KG1 (cell line): ENCODE data around the gene PROC.
A peak's percentile ranks its signal among the peaks of the same experiment; 100 is the strongest.

Experiments
- DNase-seq: peaks from one replicate; lab custom pipeline; 2025; lab: John Stamatoyannopoulos, UW

Gene PROC

DNA sequence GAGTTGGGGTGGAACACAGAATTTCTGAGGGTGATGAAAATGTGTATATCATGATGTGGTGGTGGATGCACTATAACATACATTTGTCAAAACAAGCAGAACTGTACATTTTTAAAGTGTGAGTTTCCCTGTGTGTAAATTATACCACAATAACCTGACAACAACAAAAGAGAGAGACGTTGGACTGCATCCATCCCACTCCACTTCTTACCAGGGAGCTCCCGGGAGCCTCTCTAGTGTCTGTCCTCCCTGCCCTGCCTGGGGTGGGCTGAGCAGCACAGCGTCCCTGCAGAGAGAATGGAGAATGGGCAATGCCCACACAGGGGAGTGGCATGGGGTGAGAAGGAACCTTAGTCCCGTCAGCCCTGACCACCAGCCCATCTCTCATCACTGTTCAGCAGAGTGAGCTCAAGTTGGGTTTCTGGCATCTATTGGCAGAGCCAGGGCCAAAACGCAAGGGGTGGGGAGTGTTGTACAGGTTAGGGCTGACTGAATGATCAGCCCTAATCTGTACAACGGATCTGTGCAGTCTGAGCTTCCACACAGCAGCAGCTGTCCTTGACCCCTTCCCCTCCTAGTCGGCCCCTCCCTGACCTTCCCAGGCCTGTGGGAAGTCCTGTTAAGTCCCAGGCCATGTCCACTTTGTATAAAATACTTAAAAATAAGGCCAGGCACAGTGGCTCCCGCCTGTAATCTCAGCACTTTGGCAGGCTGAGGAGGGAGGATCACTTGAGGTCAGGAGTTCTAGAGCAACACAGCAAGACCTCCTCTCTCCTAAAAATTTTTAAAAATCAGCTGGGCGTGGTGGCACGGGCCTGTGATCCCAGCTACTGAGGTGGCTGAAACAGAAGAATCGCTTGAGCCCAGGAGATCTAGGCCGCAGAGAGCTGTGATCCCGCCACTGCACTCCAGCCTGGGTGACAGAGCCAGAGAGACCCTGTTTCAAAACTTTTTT lies 3.3 kb upstream of the PROC start:
- DNase-seq, result no peak

DNA sequence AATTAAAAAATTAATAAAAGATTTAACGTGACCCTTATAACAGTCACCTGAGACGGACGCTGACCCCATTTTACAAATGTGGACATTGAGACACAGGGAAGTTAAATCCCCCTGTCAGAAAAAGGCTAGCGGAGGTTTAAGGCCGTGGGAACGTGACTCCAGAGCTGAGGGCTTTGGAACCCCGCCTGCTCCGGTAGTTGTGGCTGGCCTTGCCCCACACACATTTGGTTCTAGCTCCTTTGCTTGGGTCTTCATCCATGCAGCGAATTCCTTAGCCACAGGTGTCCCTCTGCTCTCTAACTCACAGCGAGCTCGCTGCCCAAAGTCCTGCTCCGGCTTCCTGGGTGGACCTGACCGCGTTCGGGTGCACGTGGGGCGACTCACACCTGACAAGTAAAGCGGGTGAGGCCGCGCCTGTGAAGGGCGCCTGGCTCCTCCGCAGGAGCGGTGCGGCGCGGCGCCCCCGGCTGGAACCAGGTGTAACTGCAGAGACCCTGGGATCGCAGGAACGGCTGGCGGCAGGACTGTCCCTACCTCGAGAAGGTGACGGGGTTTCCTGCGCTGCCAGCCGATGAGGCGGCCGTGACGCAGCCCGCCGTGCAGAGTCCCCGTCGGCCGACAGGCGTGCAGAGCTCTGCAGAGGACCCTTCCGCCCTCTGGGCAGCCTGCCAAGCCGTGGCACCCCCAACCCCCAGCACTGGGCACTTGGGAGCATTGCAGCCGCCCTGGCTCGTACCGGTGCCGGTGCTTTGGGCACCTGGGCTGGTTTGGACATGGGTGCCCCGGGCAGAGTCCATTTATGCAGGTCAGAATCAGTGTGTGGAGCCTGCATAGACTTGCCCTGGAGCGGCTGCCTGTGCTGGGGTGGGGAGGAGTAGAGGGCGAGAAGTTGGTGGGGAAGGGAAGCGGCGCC lies 2.4 kb upstream of the PROC start:
- DNase-seq, result peak; percentile 39

DNA sequence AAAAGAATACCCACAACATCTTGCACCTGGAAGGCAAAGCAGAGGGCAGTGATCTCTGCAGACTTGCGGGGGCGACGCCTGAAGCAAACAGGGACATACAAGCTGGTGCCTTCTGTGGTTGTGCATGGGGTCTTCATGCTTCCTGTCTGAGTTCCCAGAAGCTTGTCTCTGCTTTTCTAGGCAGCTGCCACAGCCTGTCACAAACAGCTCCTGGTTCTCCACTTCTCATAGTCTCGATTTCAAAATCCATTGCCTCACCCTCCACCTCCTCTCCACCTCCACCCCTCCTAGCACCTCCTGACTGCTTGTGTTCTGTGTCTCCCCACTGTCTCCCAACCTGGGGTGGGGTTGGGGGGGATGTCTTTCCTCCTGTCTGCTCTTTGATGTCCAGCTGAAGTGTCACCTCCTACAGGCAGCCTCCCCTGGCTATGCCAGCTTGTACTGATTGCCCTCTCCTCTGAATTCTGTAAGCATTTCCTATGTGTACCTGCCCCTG lies 1.7 kb upstream of the PROC start:
- peak; percentile 31 for DNase-seq

DNA sequence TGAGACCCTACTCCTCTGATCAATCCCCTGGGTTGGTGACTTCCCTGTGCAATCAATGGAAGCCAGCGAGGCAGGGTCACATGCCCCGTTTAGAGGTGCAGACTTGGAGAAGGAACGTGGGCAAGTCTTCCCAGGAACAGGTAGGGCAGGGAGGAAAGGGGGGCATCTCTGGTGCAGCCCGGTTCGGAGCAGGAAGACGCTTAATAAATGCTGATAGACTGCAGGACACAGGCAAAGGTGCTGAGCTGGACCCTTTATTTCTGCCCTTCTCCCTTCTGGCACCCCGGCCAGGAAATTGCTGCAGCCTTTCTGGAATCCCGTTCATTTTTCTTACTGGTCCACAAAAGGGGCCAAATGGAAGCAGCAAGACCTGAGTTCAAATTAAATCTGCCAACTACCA lies 821 bp upstream of the PROC start:
- DNase-seq, result no peak

DNA sequence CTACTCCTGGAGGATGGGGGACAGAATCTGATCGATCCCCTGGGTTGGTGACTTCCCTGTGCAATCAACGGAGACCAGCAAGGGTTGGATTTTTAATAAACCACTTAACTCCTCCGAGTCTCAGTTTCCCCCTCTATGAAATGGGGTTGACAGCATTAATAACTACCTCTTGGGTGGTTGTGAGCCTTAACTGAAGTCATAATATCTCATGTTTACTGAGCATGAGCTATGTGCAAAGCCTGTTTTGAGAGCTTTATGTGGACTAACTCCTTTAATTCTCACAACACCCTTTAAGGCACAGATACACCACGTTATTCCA lies 844 bp downstream of the PROC start:
- DNase-seq, result no peak

DNA sequence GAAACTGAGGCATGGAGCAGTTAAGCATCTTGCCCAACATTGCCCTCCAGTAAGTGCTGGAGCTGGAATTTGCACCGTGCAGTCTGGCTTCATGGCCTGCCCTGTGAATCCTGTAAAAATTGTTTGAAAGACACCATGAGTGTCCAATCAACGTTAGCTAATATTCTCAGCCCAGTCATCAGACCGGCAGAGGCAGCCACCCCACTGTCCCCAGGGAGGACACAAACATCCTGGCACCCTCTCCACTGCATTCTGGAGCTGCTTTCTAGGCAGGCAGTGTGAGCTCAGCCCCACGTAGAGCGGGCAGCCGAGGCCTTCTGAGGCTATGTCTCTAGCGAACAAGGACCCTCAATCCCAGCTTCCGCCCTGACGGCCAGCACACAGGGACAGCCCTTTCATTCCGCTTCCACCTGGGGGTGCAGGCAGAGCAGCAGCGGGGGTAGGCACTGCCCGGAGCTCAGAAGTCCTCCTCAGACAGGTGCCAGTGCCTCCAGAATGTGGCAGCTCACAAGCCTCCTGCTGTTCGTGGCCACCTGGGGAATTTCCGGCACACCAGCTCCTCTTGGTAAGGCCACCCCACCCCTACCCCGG lies 1.3 kb downstream of the PROC start:
- DNase-seq, result no peak

DNA sequence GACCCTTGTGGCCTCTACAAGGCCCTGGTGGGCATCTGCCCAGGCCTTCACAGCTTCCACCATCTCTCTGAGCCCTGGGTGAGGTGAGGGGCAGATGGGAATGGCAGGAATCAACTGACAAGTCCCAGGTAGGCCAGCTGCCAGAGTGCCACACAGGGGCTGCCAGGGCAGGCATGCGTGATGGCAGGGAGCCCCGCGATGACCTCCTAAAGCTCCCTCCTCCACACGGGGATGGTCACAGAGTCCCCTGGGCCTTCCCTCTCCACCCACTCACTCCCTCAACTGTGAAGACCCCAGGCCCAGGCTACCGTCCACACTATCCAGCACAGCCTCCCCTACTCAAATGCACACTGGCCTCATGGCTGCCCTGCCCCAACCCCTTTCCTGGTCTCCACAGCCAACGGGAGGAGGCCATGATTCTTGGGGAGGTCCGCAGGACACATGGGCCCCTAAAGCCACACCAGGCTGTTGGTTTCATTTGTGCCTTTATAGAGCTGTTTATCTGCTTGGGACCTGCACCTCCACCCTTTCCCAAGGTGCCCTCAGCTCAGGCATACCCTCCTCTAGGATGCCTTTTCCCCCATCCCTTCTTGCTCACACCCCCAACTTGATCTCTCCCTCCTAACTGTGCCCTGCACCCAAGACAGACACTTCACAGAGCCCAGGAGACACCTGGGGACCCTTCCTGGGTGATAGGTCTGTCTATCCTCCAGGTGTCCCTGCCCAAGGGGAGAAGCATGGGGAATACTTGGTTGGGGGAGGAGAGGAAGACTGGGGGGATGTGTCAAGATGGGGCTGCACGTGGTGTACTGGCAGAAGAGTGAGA lies 2.0 kb downstream of the PROC start:
- no peak for DNase-seq

DNA sequence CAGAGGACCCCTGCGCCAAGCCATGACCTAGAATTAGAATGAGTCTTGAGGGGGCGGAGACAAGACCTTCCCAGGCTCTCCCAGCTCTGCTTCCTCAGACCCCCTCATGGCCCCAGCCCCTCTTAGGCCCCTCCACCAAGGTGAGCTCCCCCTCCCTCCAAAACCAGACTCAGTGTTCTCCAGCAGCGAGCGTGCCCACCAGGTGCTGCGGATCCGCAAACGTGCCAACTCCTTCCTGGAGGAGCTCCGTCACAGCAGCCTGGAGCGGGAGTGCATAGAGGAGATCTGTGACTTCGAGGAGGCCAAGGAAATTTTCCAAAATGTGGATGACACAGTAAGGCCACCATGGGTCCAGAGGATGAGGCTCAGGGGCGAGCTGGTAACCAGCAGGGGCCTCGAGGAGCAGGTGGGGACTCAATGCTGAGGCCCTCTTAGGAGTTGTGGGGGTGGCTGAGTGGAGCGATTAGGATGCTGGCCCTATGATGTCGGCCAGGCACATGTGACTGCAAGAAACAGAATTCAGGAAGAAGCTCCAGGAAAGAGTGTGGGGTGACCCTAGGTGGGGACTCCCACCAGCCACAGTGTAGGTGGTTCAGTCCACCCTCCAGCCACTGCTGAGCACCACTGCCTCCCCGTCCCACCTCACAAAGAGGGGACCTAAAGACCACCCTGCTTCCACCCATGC lies 3.0 kb downstream of the PROC start:
- DNase-seq, result no peak

DNA sequence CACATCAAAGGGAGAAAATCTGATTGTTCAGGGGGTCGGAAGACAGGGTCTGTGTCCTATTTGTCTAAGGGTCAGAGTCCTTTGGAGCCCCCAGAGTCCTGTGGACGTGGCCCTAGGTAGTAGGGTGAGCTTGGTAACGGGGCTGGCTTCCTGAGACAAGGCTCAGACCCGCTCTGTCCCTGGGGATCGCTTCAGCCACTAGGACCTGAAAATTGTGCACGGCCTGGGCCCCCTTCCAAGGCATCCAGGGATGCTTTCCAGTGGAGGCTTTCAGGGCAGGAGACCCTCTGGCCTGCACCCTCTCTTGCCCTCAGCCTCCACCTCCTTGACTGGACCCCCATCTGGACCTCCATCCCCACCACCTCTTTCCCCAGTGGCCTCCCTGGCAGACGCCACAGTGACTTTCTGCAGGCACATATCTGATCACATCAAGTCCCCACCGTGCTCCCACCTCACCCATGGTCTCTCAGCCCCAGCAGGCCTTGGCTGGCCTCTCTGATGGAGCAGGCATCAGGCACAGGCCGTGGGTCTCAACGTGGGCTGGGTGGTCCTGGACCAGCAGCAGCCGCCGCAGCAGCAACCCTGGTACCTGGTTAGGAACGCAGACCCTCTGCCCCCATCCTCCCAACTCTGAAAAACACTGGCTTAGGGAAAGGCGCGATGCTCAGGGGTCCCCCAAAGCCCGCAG lies 3.8 kb downstream of the PROC start:
- no peak for DNase-seq

DNA sequence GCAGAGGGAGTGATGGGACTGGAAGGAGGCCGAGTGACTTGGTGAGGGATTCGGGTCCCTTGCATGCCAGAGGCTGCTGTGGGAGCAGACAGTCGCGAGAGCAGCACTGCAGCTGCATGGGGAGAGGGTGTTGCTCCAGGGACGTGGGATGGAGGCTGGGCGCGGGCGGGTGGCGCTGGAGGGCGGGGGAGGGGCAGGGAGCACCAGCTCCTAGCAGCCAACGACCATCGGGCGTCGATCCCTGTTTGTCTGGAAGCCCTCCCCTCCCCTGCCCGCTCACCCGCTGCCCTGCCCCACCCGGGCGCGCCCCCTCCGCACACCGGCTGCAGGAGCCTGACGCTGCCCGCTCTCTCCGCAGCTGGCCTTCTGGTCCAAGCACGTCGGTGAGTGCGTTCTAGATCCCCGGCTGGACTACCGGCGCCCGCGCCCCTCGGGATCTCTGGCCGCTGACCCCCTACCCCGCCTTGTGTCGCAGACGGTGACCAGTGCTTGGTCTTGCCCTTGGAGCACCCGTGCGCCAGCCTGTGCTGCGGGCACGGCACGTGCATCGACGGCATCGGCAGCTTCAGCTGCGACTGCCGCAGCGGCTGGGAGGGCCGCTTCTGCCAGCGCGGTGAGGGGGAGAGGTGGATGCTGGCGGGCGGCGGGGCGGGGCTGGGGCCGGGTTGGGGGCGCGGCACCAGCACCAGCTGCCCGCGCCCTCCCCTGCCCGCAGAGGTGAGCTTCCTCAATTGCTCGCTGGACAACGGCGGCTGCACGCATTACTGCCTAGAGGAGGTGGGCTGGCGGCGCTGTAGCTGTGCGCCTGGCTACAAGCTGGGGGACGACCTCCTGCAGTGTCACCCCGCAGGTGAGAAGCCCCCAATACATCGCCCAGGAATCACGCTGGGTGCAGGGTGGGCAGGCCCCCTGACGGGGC lies 4.6 kb downstream of the PROC start:
- no peak for DNase-seq

DNA sequence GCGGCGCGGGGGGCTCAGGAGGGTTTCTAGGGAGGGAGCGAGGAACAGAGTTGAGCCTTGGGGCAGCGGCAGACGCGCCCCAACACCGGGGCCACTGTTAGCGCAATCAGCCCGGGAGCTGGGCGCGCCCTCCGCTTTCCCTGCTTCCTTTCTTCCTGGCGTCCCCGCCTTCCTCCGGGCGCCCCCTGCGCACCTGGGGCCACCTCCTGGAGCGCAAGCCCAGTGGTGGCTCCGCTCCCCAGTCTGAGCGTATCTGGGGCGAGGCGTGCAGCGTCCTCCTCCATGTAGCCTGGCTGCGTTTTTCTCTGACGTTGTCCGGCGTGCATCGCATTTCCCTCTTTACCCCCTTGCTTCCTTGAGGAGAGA lies 5.2 kb downstream of the PROC start:
- no peak for DNase-seq

DNA sequence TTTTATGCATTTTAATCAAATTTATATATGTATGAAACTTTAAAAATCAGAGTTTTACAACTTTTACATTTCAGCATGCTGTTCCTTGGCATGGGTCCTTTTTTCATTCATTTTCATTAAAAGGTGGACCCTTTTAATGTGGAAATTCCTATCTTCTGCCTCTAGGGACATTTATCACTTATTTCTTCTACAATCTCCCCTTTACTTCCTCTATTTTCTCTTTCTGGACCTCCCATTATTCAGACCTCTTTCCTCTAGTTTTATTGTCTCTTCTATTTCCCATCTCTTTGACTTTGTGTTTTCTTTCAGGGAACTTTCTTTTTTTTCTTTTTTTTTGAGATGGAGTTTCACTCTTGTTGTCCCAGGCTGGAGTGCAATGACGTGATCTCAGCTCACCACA lies 5.7 kb downstream of the PROC start:
- DNase-seq, result no peak

DNA sequence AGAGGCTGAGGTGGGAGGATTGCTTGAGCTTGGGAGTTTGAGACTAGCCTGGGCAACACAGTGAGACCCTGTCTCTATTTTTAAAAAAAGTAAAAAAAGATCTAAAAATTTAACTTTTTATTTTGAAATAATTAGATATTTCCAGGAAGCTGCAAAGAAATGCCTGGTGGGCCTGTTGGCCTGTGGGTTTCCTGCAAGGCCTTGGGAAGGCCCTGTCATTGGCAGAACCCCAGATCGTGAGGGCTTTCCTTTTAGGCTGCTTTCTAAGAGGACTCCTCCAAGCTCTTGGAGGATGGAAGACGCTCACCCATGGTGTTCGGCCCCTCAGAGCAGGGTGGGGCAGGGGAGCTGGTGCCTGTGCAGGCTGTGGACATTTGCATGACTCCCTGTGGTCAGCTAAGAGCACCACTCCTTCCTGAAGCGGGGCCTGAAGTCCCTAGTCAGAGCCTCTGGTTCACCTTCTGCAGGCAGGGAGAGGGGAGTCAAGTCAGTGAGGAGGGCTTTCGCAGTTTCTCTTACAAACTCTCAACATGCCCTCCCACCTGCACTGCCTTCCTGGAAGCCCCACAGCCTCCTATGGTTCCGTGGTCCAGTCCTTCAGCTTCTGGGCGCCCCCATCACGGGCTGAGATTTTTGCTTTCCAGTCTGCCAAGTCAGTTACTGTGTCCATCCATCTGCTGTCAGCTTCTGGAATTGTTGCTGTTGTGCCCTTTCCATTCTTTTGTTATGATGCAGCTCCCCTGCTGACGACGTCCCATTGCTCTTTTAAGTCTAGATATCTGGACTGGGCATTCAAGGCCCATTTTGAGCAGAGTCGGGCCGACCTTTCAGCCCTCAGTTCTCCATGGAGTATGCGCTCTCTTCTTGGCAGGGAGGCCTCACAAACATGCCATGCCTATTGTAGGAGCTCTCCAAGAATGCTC lies 6.6 kb downstream of the PROC start:
- no peak for DNase-seq

DNA sequence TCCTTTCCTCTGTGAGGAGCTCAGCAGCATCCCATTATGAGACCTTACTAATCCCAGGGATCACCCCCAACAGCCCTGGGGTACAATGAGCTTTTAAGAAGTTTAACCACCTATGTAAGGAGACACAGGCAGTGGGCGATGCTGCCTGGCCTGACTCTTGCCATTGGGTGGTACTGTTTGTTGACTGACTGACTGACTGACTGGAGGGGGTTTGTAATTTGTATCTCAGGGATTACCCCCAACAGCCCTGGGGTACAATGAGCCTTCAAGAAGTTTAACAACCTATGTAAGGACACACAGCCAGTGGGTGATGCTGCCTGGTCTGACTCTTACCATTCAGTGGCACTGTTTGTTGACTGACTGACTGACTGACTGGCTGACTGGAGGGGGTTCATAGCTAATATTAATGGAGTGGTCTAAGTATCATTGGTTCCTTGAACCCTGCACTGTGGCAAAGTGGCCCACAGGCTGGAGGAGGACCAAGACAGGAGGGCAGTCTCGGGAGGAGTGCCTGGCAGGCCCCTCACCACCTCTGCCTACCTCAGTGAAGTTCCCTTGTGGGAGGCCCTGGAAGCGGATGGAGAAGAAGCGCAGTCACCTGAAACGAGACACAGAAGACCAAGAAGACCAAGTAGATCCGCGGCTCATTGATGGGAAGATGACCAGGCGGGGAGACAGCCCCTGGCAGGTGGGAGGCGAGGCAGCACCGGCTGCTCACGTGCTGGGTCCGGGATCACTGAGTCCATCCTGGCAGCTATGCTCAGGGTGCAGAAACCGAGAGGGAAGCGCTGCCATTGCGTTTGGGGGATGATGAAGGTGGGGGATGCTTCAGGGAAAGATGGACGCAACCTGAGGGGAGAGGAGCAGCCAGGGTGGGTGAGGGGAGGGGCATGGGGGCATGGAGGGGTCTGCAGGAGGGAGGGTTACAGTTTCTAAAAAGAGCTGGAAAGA lies 7.6 kb downstream of the PROC start:
- no peak for DNase-seq

DNA sequence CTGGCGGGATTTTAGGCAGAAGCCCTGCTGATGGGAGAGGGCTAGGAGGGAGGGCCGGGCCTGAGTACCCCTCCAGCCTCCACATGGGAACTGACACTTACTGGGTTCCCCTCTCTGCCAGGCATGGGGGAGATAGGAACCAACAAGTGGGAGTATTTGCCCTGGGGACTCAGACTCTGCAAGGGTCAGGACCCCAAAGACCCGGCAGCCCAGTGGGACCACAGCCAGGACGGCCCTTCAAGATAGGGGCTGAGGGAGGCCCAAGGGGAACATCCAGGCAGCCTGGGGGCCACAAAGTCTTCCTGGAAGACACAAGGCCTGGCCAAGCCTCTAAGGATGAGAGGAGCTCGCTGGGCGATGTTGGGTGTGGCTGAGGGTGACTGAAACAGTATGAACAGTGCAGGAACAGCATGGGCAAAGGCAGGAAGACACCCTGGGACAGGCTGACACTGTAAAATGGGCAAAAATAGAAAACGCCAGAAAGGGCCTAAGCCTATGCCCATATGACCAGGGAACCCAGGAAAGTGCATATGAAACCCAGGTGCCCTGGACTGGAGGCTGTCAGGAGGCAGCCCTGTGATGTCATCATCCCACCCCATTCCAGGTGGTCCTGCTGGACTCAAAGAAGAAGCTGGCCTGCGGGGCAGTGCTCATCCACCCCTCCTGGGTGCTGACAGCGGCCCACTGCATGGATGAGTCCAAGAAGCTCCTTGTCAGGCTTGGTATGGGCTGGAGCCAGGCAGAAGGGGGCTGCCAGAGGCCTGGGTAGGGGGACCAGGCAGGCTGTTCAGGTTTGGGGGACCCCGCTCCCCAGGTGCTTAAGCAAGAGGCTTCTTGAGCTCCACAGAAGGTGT lies 8.5 kb downstream of the PROC start:
- DNase-seq, result no peak

DNA sequence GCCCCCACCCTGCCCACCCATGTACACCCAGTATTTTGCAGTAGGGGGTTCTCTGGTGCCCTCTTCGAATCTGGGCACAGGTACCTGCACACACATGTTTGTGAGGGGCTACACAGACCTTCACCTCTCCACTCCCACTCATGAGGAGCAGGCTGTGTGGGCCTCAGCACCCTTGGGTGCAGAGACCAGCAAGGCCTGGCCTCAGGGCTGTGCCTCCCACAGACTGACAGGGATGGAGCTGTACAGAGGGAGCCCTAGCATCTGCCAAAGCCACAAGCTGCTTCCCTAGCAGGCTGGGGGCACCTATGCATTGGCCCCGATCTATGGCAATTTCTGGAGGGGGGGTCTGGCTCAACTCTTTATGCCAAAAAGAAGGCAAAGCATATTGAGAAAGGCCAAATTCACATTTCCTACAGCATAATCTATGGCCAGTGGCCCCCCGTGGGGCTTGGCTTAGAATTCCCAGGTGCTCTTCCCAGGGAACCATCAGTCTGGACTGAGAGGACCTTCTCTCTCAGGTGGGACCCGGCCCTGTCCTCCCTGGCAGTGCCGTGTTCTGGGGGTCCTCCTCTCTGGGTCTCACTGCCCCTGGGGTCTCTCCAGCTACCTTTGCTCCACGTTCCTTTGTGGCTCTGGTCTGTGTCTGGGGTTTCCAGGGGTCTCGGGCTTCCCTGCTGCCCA lies 9.3 kb downstream of the PROC start:
- DNase-seq, result no peak
